Lower leg skin (tissue), 4 donors: Measurements from ENCODE around the gene ACOXL. TPM values are rescaled to one million over a fixed set of nuclear protein-coding genes. Genes with fewer than 3 reads are reported as not detected.

Experiments
- DNase-seq, 2 donors: peaks; one replicate each; pipeline ENCODE4 v3.0.0-alpha.2; 2019; ENCODE audit warnings: low spot score in 2 of 2
- H3K4me3 ChIP-seq: fragments of 200-600 bp; sonication (generic); 2 replicates; pipeline ENCODE4 v1.5.1; 2017; ENCODE audit warnings: mild to moderate bottlenecking, low read depth; ENCODE audit not compliant: poor library complexity, severe bottlenecking
- CTCF ChIP-seq, 3 donors: fragments of 450-650 bp; IDR thresholded peaks; one replicate each; pipeline ENCODE4 v1.5.1; 2016; ENCODE audit warnings: antibody characterized with exemption in 3 of 3, mild to moderate bottlenecking in 3 of 3, moderate library complexity in 2 of 3
- POLR2A ChIP-seq, 2 donors: fragments of 450-650 bp; IDR thresholded peaks; one replicate each; pipeline ENCODE4 v1.6.1; 2016 to 2017; ENCODE audit warnings: antibody characterized with exemption in 2 of 2, mild to moderate bottlenecking in 1 of 2, moderate library complexity in 1 of 2
- WGBS, 2 donors: methylation state at CpG; one replicate each; pipeline ENCODE4 v1.1.5; 2018; 5-methylcytosine and 5-hydroxymethylcytosine counted together
- intact Hi-C: fragments of 100-400 bp; cut with DNase I; formaldehyde crosslinking; loops from one replicate; pipeline ENCODE4 v1.15.0; 2023; ENCODE audit warnings: low total_unique reads
- total RNA-seq, 4 donors: library from RNA; depleted of rRNA; stranded (reverse); fragments of >200 nt; gene quantifications; one replicate each; pipeline ENCODE4 v1.1.0, GENCODE V29; 2016

ACOXL gene
- total RNA-seq, 4 donors from 2014 or later, result not detected

GRCh38 chr2:110875384-110875725, 143.0 kb downstream of the ACOXL start:
- WGBS, 2 donors, result 87 to 92% methylated on average over 6 of the region's 6 CpGs
- DNase-seq, result no peak
- intact Hi-C loops, result no loop called here
- TF ChIP-seq CTCF (IDR thresholded peaks at IDR 0.05) (no peak), POLR2A (IDR thresholded peaks at IDR 0.05) (no peak)
- H3K4me3 ChIP-seq, result no peak overlapping the region

- no peak for DNase-seq
- intact Hi-C loops, result no loop called here
- TF ChIP-seq CTCF (IDR thresholded peaks at IDR 0.05), result no peak
- no peak for TF ChIP-seq POLR2A (IDR thresholded peaks at IDR 0.05)
- WGBS, 2 donors, result 89% methylated on average over 16 to 18 of the region's 18 CpGs
- H3K4me3 ChIP-seq, result no peak overlapping the region
Measured at GRCh38 chr2:110876167-110876999, 144.0 kb downstream of the ACOXL start.

- TF ChIP-seq CTCF (IDR thresholded peaks at IDR 0.05) (no peak), POLR2A (IDR thresholded peaks at IDR 0.05) (no peak)
- WGBS, 2 donors, result 47 to 61% methylated on average over 15 to 18 of the region's 18 CpGs
- no peak for DNase-seq
- intact Hi-C loops, result no loop called here
- no peak overlapping the region for H3K4me3 ChIP-seq
Measured at GRCh38 chr2:110877031-110877827, 144.9 kb downstream of the ACOXL start.

- no peak overlapping the region for H3K4me3 ChIP-seq
- DNase-seq, result no peak
- WGBS, 2 donors, result 89% methylated on average over 3 of the region's 3 CpGs
- TF ChIP-seq CTCF (IDR thresholded peaks at IDR 0.05), result no peak
- TF ChIP-seq POLR2A (IDR thresholded peaks at IDR 0.05), result no peak
- intact Hi-C loops, result no loop called here
Measured at GRCh38 chr2:110878150-110878549, 145.8 kb downstream of the ACOXL start.

GRCh38 chr2:110881908-110882307, 149.5 kb downstream of the ACOXL start:
- 88 to 95% methylated on average over 6 of the region's 6 CpGs for WGBS, 2 donors
- no peak for DNase-seq
- intact Hi-C loops, result no loop called here
- H3K4me3 ChIP-seq, result no peak overlapping the region
- TF ChIP-seq CTCF (IDR thresholded peaks at IDR 0.05), result no peak
- no peak for TF ChIP-seq POLR2A (IDR thresholded peaks at IDR 0.05)
